HG03280 (cell line): ENCODE results near the gene DYNLT4.
"Not testable (repeated sequence)": the region's sequence is repeated elsewhere in the genome, so short reads cannot be mapped to it uniquely, and the experiment has no call there.

Experiments used
- ATAC-seq: cut with Tn5 transposase; IDR thresholded peaks from one replicate; pipeline ENCODE4 v1.9.1; 2021; ENCODE audit warnings: mild to moderate bottlenecking, moderate library complexity; ENCODE audit not compliant: unreplicated experiment

The DYNLT4 gene

DNA sequence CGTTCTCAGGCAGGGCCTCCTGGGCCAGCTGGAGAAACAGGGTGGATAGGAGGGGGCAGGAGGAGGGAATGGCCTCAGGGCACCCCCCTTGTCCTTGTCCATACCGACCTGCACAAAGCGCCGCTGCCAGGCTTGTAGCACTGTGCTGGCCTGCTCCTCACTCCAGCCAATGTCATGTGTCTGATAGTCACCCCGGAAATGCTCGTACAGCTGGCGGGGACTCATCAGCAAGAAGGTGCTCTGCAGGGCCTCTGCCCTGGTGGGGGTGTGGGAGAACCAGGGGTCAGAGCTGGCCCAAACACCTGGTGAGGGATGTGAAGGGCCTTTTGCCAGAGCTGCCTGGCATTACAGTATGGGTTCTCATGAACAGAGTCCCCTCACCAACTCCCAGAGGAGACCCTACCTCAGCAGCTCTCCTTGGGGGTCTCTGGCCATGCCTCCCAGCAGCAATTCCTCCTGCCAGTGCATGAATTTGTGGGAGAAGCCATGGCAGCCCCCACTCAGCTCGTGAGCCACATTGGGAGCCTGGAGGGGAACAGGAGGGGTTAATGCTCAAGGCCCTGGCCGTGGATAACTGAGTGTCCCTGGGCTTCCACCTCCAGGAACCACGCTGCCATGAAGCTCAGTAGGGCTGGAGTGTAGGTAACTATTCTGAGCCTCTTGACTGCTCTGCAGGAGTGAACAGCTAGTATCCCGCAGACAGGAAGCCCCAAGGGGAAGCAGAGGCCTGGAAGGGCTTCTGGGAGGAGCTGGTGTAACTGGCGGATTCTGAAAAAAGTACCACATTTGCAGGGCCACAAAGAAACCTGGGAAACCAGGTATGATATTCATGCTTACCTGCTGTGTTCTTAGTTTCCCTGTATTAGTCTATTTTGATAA, 22.6 kb upstream of the DYNLT4 start:
- ATAC-seq = no peak

DNA sequence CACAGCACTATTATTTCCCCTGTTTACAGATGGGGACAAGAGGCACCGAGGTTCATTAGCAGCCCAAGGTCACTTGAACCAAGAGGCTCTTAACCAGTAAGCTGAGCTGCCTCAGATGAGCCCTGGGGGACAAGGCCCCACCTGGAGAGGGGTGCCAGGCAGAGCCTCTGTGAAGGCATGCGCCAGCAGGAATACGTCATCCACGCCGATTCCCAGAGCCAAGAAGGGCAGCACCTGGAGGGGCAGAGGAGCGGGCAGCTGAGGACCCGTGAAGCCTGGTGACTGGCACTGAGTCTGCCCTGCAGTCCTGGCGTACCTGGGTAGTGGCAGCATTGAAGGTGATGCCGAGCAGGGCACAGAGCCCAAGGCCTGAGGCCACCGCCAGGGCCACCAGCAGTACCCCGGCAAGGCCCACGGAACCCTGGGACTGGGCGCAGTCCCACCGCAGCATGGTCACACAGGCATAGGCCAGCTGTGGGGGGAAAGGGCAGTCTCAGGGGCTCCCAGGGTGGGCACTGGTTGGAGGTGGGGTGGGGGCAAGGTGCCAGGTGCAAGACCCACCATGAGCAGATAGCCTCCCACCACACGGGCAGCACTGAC, 21.8 kb upstream of the DYNLT4 start:
- ATAC-seq = no peak

DNA sequence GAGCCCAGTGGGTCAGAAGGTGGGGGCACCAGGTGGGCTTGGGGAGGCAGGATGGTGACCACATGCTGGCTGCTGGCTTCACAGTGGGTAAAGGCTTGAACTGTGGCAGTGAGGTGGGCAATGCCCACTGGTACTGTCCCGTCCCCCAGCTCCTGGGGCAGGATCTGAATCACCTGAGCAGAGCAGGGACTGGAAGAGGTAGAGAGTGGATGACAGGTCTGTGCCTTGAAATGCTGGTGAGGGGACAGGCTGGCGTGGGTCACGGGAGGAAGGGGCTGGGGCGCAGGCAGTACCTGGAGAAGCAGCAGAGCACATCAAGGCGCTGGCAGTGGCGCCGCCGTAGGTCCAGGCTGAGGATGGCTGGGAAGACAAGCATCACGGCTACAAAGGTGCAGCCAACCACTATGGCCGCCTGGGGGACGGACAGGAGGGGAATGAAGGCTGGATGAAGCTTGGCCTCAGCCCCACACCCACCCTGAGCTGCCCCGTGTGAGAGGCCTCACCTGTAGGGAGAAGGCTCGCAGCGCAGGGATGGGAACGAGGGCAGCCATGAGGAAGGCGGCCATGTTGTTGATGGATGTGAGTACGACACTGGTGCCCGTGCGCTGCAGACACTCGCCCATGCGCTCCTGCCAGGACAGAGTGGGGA, 21.0 kb upstream of the DYNLT4 start:
- no peak for ATAC-seq

DNA sequence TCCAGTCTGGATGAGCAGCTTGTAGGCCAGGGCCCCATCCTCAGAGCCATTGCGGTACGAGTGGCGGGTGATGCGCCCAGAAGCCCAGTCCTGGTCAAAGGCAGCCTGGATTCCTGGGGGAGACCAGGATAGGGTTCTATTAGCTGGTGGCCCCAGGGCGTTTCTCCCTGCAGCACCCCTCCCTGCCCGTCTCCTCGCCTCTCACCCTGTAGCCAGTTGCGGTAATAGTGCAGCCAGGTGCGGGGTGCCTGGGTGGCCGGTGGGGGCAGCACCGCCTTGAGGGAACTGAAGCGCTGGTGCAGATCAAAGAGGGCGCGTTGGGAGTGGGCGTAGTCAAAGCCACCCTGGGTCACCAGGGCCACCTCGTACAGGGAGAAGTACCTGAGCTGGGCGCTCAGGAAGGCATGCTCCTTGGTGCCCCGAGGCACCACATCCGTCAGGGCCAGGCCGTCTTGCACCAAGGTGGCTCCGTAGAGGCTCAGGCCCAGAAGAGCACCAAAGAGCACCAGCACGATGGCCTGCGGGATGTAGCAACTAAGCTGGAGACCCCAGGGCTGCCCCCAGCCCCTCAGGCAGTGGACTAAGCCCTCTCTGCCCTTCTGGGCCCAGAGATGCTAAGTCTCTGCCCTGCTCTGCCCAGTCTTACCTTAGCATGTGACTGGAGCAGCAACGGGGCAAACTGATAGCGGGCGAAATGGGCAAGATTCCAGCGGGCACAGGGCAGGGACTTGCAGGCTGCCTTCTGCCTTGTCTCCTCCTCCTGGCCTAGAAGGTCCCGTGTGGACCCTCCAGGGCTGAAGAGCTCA, 20.2 kb upstream of the DYNLT4 start:
- ATAC-seq = no peak

DNA sequence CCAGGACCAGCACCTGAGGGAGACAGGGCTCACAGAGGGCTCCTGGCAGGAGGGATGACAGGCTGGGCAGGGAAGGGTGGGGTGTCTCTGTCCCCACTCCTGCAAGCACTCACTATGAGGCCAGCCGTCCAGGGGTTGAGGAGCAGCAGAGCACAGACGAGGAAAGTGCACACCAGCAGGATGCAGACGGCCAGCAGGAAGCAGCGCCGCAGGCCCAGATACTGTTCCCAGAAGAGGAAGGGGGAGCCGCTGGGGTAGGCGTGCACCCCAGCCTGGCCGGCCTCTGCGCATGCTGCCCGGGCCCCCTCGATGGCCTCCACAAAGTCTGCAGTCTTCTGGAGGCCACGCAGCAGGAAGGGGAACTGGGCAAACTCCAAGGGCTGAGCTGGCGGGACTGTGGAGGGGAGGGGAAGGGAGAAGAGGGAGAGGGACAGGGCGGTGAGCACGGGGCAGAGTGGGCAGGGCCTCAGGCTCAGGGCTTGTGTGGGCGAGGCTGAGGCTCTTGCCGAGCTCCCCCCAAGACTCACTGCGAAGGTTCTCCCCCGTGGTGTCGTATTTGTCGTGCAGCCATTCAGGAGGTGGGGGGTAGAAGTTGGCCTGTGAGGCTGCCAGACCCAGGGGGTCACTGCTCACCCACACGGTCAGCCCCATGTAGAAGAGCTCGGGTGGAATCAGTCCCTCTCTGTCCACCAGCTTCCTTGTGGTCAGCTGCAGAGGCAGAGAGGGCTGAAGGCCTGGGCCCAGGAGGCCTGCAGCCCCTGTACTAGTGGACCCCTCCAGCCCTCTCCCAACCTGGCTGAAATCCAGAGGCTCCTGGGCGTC, 19.4 kb upstream of the DYNLT4 start:
- ATAC-seq = no peak

- not testable (repeated sequence) for ATAC-seq
Measured at GRCh38 chr1:44824392-44824791, 17.2 kb upstream of the DYNLT4 start.

DNA sequence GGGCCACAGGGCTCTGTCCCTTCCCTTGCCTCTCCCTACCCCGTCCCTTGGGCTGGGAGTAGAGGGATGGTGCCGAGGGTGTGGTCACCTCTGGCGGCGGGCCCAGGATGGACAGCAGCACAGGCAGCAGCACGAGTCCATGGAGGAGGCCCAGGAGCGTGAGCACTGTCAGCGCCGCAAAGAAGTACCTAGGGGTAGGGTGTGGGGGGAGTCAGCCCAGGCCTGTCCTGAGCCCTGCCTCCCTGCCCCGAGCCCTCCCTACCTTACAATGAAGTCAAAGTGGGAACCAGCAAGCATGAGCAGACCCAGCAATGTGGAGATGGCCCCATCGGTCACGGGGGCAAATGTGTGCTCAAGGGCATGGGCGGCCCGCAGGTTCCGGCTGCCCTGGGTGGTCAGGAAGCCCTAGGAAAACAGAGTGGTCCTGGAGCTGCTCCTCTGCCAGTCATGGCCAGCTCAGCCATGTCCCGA, 15.9 kb upstream of the DYNLT4 start:
- no peak for ATAC-seq

- no peak for ATAC-seq
Measured at GRCh38 chr1:44822131-44822701, 15.1 kb upstream of the DYNLT4 start.

GRCh38 chr1:44821240-44821715, 14.1 kb upstream of the DYNLT4 start:
- no peak for ATAC-seq

- ATAC-seq = no peak
Measured at GRCh38 chr1:44820328-44821239, 13.4 kb upstream of the DYNLT4 start.

DNA sequence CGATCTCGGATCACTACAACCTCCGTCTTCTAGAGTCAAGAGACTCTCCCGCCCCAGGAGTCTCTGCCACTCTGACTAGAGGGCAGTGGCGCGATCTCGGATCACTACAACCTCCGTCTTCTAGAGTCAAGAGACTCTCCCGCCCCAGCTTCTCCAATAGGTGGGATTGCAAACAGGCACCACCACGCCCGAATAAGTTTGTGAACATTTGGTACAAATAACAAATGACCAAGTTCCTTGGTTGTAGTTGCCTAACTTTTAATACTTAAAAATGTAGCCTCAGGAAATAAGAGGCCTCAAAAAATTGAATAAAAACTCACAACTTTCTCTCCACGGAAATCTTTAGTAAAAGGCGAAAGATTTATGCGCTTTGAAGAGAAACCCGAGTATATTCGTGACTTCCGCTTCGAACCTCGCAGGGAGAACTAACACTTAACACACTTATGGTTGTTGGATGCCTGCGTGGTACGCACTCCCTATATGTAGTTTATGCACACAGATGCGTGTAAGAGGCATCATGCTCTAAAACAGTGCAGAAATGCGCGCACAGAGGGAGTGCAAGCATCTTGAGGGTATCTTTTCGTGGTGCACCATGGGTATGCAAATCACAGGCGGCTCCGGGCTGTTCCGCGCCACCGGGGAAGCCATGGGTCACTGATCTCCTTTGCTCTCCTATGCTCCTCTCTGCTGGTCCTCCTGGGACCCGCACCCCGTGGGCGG, 12.6 kb upstream of the DYNLT4 start:
- peak; percentile 79 for ATAC-seq

DNA sequence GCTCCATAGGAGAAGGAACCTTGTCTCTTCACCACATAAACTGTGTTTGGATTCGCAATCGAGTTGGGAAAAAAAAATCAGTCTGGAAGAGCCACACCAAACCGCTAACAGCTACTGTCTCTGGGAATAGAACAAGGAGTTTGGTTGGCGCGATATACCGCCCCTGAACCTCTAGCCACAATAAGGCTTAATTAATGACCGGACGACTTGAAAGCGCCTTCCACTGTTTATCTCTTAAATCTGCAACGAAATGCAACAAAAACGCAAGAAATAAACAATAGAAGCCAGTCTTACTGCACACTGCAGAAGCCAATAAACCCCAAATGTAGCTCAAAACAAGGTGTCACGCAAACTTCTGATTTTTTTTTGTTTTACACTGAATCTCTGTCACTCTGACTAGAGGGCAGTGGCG, 12.1 kb upstream of the DYNLT4 start:
- no peak for ATAC-seq

DNA sequence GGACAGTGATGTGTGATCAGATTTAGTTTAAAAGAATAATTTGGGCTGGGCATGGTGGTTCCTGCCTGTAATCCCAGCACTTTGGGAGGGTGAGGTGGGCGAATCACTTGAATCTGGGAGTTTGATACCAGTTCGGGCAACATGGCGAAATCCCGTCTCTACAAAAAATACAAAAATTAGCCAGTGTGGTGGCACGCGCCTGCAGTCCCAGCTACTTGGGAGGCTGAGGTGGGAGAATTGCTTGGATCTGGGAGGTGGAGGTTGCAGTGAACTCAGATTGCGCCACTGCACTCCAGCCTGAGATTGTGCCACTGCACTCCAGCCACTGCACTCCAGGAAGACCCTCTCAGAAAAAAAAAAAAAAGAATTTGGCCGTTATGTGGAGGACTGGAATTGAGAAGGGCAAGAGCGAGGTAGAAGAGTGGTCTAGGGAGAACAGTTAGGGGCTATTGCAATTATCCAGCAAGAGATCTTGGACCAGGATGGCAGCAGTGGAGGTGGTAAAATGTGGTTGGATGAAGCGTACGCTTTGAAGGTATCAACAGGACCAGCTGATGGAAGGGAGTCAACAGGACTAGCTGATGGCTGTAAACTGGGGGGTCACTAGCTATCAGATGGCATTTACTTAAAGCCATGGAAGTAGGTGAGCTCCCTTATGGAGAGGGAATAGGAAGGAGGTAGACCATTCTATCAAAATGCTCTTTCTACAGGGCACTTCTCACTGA, 10.8 kb upstream of the DYNLT4 start:
- no peak for ATAC-seq

DNA sequence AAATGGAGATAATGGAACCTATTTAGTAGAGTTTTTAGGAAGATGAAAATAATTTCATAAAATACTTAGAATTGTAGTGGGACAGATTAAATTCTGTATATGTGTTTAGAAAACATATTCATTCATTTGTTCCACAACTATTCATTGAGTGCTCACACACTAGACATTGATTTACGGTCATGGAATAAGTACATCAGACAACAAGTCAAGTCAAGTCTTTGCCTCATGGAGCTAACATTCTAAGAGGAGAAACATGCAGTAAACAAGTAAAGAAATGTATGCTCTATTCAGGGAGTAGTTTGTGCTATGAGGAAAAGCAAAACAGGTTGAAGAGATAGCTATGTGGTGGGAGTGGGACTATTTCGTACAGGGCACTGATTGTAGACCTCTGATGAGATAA, 10.2 kb upstream of the DYNLT4 start:
- ATAC-seq = no peak

DNA sequence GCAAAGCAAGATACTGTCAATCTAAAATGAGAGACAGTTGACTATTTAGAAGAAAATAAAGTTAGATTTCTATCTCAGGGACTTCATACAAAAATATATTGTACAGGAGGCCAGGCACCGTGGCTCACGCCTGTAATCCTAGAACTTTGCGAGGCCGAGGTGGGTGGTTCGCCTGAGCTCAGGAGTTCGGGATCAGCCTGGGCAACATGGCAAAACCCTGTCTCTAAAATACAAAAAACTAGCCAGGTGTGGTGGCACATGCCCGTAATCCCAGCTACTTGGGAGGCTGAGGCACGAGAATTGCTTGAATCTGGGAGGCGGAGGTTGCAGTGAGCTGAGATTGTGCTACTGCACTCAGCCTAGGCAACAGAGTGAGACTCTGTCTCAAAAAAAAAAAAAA, 8.8 kb upstream of the DYNLT4 start:
- ATAC-seq = not testable (repeated sequence)

DNA sequence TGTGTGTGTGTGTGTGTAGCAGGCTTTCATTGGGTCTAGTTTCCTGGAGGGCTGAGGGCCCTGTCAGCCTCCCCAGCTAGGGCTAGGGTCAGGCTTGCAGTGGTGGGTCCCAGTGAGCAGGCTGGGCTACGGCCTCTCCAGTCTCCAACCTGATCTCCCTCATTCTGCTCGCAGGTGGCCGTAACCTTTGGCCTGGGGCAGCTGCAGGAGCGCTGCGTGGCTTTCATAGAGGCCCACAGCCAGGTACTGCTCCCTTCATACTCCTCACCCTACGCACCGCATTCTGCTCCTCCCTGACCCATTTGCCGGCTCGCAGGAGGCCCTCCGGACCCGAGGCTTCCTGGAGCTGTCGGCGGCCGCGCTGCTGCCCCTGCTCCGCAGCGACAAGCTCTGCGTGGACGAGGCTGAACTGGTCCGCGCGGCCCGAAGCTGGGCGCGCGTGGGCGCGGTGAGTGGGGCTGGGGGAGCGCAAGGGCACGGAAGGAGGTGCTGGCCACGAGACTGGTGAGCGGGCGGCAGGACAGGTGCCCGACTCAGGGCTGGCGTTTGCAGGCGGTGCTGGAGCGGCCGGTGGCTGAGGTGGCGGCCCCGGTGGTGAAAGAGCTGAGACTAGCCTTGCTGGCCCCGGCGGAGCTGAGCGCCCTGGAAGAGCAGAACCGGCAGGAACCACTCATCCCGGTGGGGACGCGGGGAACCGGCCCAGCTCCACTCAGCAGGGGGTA, 5.8 kb upstream of the DYNLT4 start:
- no peak for ATAC-seq

- no peak for ATAC-seq
Measured at GRCh38 chr1:44811234-44811633, 4.1 kb upstream of the DYNLT4 start.
